Activated T-helper 1 cell treated with anti-CD3 and anti-CD28 coated beads, Interleukin-2, amount 50 U/mL, for 16 hours (primary cell): Measurements from ENCODE around the gene TOMM70.

Experiments used
- DNase-seq, 2 donors: peaks; one replicate each; pipeline ENCODE4 v3.0.0-alpha.2; 2020; ENCODE audit warnings: low read depth in 1 of 2, low spot score in 1 of 2

The TOMM70 gene

GRCh38 chr3:100411091-100411982, 10.4 kb upstream of the TOMM70 start:
- no peak for DNase-seq

- DNase-seq: no peak
Observed at GRCh38 chr3:100407977-100408532, 7.2 kb upstream of the TOMM70 start.

GRCh38 chr3:100407164-100407563, 6.3 kb upstream of the TOMM70 start:
- no peak for DNase-seq

- DNase-seq: no peak
Observed at GRCh38 chr3:100404250-100404548, 3.3 kb upstream of the TOMM70 start.

GRCh38 chr3:100403362-100404249, 2.7 kb upstream of the TOMM70 start:
- no peak for DNase-seq

- DNase-seq: no peak
Observed at GRCh38 chr3:100402891-100403290, 2.0 kb upstream of the TOMM70 start.

GRCh38 chr3:100402256-100402655, 1.4 kb upstream of the TOMM70 start:
- DNase-seq: no peak

GRCh38 chr3:100401674-100402041, 769 bp upstream of the TOMM70 start:
- peak; percentile 7 to 27 for DNase-seq

GRCh38 chr3:100400419-100400779, 490 bp downstream of the TOMM70 start:
- peak in 1 of 2 donors; percentile 25 for DNase-seq

GRCh38 chr3:100399341-100400071, 1.4 kb downstream of the TOMM70 start:
- DNase-seq: no peak

GRCh38 chr3:100396967-100397366, 3.9 kb downstream of the TOMM70 start:
- DNase-seq: no peak

GRCh38 chr3:100395679-100396431, 5.0 kb downstream of the TOMM70 start:
- no peak for DNase-seq

- no peak for DNase-seq
Observed at GRCh38 chr3:100389025-100389424, 11.9 kb downstream of the TOMM70 start.

- no peak for DNase-seq
Observed at GRCh38 chr3:100386437-100387074, 14.3 kb downstream of the TOMM70 start.

GRCh38 chr3:100384733-100385525, 16.0 kb downstream of the TOMM70 start:
- no peak for DNase-seq

GRCh38 chr3:100376301-100376700, 24.6 kb downstream of the TOMM70 start:
- DNase-seq: no peak

GRCh38 chr3:100374521-100374920, 26.4 kb downstream of the TOMM70 start:
- no peak for DNase-seq

- no peak for DNase-seq
Observed at GRCh38 chr3:100370756-100371155, 30.1 kb downstream of the TOMM70 start.

- no peak for DNase-seq
Observed at GRCh38 chr3:100368441-100368840, 32.4 kb downstream of the TOMM70 start.
